NCI-H1436 (cell line): ENCODE measurements around the gene ZNF66.
"Not testable (repeated sequence)": the region's sequence is repeated elsewhere in the genome, so short reads cannot be mapped to it uniquely, and the experiment has no call there.

Experiments used
- DNase-seq: peaks from one replicate; lab custom pipeline; 2025; lab: John Stamatoyannopoulos, UW

Gene ZNF66

GRCh38 chr19:20776083-20777076 is at the start of gene ZNF66:
ZNF66 (plus strand) TSS chr19:20776304; CDS start chr19:20776448, 144 bp downstream.
- DNase-seq: peak; percentile 90

DNA sequence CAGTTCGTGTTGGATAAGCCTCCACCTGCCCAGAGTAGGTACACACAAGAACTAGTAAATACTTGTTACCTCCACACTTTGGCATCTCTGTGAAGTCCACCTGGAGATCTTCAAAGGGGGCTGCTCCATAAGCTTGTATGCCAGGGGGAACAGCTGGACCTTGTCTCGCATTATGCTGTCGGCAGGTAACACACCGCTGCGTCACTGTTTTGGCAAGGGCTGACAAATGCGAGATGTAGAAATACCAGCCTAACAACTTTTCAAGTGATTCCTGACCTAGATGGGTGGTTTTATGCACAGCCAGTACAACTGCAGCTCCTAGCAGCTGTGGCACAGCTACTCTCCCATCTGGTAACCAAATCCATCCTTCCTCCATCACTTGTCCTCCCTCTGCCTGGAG is 25.9 kb upstream of the ZNF66 start:
- DNase-seq: not testable (repeated sequence)

- DNase-seq: not testable (repeated sequence)
Measured at GRCh38 chr19:20752291-20752690, 23.8 kb upstream of the ZNF66 start.

- not testable (repeated sequence) for DNase-seq
Measured at GRCh38 chr19:20769225-20769736, 6.8 kb upstream of the ZNF66 start.

DNA sequence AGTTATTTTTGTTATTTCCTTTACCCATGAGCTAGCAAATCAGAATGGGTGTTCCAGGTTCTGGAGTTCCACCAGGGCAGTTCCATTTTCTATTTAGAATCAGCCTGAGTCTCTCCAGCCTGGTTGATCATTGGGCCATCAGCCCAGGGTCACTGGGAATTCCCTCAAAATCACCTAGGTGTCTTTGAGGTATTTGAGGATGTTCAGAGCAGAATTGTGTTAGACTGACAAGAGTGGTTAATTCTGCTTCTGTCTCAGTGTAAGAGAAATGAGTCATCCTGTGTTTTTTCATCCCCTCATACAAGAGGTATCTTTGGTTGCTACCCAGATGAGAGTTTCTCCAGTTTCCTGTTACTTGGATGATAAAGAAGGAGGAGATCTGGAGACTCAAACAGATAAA is 11.7 kb downstream of the ZNF66 start:
- DNase-seq: no peak

DNA sequence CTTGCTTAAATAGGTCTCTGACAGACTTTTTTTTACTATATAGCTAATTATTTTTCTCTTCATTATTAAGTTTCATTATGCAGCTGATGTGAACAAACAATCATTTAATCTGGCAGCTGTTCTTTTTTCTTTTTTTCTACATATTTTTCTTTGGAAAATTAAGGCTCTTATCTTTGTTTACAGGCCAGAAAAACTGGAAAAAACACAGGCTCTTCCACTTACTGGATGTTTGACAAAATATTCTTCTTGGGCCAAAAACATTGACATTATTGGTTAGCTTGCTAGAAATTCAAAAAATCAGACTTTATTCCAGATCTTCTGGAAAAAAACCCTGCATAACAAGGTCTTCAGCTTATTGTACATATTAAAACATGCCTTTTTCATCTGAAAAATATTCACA is 15.7 kb downstream of the ZNF66 start:
- no peak for DNase-seq

DNA sequence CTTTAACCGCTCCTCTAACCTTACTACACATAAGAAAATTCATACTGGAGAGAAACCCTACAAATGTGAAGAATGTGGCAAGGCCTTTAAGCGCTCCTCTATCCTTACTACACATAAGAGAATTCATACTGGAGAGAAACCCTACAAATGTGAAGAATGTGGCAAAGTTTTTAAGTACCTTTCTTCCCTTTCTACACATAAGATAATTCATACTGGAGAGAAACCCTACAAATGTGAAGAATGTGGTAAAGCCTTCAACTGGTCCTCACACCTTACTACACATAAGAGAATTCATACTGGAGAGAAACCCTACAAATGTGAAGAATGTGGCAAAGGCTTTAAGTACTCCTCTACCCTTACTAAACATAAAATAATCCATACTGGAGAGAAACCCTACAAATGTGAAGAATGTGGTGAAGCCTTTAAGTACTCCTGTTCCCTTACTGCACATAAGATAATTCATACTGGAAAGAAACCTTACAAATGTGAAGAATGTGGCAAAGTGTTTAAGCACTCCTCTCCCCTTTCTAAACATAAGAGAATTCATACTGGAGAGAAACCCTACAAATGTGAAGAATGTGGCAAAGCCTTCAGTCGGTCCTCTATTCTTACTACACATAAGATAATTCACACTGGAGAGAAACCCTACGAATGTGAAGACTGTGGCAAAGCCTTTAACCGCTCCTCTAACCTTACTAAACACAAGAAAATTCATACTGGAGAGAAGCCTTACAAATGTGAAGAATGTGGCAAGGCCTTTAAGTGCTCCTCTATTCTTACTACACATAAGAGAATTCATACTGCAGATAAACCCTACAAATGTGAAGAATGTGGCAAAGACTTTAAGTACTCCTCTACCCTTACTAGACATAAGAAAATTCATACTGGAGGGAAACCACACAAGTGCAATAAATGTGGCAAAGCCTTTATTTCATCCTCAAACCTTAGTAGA is 30.5 kb downstream of the ZNF66 start:
- DNase-seq: not testable (repeated sequence)

DNA sequence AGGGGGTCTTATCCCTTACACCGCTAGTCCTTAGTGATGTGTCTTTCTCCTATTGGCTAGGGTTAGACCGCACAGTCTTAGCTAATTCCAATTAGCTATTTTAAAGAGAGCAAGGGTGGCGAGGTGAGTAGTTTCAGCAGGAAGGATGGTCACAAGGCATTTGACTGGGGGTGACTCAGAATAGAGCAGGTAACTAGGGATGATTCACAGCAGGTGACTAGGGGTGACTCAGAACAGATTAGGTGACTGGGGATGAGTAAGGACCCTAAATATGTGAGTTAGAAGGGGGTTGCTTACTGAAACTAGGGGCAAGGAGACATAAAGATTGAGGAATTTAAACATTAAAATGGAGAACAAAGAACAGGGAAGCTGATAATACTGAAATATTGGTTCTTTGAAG is 64.3 kb downstream of the ZNF66 start:
- DNase-seq: no peak
